Chondrocyte (in vitro differentiated cells): Measurements from ENCODE around the gene TBX1. TPM values are rescaled to one million over a fixed set of nuclear protein-coding genes. Genes with fewer than 3 reads are reported as not detected.
A peak's percentile ranks its signal among the peaks of the same experiment; 100 is the strongest.

Experiments
- DNase-seq: peaks from one replicate; pipeline ENCODE4 v3.0.0; 2021; ENCODE audit warnings: mixed read lengths, low spot score
- H3K27ac Mint-ChIP-seq: one replicate; pipeline ENCODE4 v1.8.0; 2021; ENCODE audit warnings: mild to moderate bottlenecking, moderate library complexity, mixed read lengths; ENCODE audit not compliant: unreplicated experiment
- H3K27me3 Mint-ChIP-seq: 2 replicates; pipeline ENCODE4 v1.8.0; 2021; ENCODE audit warnings: low read depth, mixed read lengths
- H3K36me3 Mint-ChIP-seq: 2 replicates; pipeline ENCODE4 v1.8.0; 2021; ENCODE audit warnings: low read depth, mixed read lengths
- H3K4me1 Mint-ChIP-seq: 2 replicates; pipeline ENCODE4 v1.8.0; 2021; ENCODE audit warnings: low read depth, mild to moderate bottlenecking, mixed read lengths
- H3K4me3 Mint-ChIP-seq: one replicate; pipeline ENCODE4 v1.8.0; 2021; ENCODE audit warnings: mild to moderate bottlenecking, moderate library complexity, mixed read lengths; ENCODE audit not compliant: unreplicated experiment
- H3K9me3 Mint-ChIP-seq: 2 replicates; pipeline ENCODE4 v1.8.0; 2021; ENCODE audit warnings: low read depth, mixed read lengths
- total RNA-seq: library from RNA; stranded (reverse); gene quantifications from 3 replicates; pipeline ENCODE4 v1.2.1, GENCODE V29; 2021
- TF ChIP-seq, protein P1 (sequence below): fragments of 200-600 bp; sonication (generic); IDR thresholded peaks from 2 replicates; pipeline ENCODE4 v1.5.0; 2021; ENCODE audit warnings: antibody characterized with exemption, mild to moderate bottlenecking, moderate library complexity

TBX1 gene
- total RNA-seq, 1 donor from 2014 or later = not detected

DNA sequence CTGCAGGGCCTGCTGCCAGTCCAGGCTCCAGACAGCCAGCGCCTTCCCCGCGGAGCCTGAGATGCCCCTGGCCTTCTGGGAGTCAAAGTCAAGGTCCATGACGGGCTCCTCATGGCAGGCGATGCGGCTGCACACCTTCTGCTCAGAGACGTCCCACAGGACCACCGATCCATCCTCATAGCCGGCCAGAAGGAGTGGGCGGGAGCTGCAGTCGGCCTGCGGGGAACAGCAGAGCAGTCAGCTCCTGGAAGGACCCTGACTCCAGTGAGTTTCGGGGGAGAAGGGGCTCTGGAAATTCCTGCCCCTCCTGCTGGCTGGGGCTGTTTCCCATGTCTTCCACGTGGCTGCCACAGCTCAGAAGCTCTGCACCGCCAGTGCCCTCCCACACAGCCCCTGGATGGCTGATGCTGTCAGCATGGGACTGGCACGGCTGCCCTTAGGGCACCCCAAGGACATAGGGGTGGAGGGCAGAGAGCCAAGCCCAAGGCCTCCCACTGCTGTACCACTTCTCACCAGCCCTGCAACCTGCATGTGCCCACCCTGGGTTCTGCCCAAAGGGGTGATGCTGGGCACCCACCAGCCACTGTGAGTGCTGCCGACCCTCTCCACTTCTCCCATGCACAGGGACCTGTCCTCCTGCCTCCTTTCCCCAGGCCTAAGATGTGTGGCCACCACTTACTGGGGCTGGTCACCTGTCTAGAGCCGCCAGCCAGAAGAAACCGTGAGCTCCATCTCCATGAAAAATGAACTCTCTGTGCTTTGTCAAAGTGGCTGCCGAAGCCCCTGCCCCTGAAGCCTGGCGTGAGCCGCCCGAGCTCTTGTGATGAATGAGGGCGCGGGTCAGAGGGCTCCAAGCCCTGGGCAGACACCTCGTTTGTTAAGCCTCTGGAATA, 41.7 kb downstream of the TBX1 start:
- TF ChIP-seq, protein P1, sequence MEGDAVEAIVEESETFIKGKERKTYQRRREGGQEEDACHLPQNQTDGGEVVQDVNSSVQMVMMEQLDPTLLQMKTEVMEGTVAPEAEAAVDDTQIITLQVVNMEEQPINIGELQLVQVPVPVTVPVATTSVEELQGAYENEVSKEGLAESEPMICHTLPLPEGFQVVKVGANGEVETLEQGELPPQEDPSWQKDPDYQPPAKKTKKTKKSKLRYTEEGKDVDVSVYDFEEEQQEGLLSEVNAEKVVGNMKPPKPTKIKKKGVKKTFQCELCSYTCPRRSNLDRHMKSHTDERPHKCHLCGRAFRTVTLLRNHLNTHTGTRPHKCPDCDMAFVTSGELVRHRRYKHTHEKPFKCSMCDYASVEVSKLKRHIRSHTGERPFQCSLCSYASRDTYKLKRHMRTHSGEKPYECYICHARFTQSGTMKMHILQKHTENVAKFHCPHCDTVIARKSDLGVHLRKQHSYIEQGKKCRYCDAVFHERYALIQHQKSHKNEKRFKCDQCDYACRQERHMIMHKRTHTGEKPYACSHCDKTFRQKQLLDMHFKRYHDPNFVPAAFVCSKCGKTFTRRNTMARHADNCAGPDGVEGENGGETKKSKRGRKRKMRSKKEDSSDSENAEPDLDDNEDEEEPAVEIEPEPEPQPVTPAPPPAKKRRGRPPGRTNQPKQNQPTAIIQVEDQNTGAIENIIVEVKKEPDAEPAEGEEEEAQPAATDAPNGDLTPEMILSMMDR = no peak
- H3K36me3 Mint-ChIP-seq = peaks cover 3% of the 10 kb centered on the region
- H3K4me3 Mint-ChIP-seq = no peak overlapping the region

DNA sequence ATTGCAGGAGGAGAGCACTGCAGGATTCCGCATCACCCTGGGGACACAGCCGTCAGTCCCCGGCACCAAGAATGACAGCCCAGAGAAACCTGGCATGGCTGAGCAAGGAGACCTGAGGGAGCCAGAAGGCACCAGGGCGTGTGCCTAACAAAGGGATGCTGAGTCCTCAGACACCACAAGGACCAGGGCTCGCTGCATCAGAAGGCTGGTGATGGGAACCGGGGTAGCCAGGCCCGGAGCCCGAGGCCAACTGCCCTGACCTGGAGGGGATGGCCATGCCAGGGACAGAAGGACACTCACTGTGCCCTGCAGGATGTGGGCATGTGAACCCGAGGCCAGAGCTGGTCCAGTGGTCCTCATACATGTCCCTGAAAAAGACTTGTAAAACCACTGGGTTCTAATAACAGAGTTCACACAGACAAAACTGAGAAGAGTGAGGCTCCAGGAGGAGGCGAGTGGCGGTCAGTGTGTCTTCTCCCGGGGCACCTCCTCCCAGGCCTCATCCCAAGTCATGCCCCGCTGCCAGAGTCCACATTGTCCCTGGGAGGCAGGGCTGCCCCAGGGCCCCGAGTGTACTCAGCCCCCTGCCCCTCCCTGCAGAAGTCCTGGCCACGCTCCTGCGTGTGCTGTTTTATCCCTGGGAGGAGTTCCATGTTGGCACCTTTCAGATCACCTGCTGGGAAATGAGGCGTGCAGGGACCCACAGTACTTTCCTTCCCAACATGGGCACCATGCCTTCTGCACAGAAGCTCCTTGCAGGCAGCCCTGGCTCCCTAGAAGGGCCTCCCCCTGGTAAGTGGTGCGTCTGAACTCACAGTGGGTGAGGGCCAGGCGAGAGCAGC, 42.5 kb downstream of the TBX1 start:
- peaks cover 19% of the 10 kb centered on the region for H3K4me1 Mint-ChIP-seq
- TF ChIP-seq, protein P1 = no peak
- peak; percentile 56 for DNase-seq
- no peaks in the 10 kb centered on the region for H3K9me3 Mint-ChIP-seq
- H3K4me3 Mint-ChIP-seq = no peak overlapping the region
- no peaks in the 10 kb centered on the region for H3K27me3 Mint-ChIP-seq
- no peak overlapping the region for H3K27ac Mint-ChIP-seq
- peaks cover 4% of the 10 kb centered on the region for H3K36me3 Mint-ChIP-seq

More for the DNA sequence above, 41.7 kb downstream of the TBX1 start:
- Mint-ChIP-seq H3K27me3 (no peaks in the 10 kb centered on the region), H3K4me1 (peaks cover 19% of the 10 kb centered on the region), H3K9me3 (no peaks in the 10 kb centered on the region), H3K27ac (no peak overlapping the region)
- DNase-seq = peak; percentile 76

DNA sequence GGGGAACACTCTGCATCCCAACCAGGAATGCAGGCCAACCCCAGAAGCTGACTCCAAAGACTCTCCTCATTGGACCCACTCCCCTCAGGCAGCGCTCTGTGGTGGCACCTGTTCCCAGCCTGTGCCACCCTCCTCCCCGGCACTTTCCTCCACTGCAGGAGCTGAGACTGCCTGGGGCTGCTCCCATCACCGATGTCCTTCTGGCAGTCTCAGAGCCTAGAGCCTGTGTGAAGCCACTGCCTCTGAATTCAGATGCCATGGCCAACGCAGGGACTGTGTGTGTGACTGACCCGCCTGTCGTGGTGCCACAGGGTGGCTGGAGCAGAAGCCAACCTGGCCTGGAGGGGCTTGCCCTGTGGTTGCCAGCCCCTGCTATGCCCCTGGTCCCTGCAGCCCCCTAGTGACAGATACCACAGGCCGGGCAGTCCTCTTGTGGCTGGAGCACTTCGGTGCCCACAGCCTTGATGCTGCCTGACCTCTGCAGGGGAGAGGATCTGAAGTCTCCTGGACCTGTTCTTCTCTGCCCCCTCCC, 43.2 kb downstream of the TBX1 start:
- H3K9me3 Mint-ChIP-seq = no peaks in the 10 kb centered on the region
- peak; percentile 79 for DNase-seq
- H3K4me1 Mint-ChIP-seq = peaks cover 19% of the 10 kb centered on the region
- TF ChIP-seq, protein P1 = no peak
- no peak overlapping the region for H3K27ac Mint-ChIP-seq
- H3K4me3 Mint-ChIP-seq = no peak overlapping the region
- H3K27me3 Mint-ChIP-seq = no peaks in the 10 kb centered on the region
- peaks cover 6% of the 10 kb centered on the region for H3K36me3 Mint-ChIP-seq

DNA sequence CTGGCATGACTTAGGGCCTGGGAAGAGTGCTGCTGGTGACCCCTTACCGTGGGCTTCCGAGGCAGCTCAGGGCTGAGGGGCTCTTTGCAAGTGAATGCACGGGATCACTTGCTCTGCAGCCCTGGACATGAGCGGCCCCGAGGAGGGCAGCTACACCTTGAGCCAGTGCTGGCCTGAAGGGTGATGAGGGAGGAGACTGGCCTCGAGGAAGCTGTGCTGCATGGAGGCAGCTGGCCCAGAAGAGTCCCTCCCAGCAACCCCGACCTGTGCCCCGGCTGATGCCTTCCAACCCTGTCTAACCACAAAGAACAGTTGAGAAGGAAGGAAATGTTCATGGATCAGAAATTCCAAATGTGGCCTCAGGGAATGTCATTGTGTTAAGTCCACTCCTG, 45.2 kb downstream of the TBX1 start:
- Mint-ChIP-seq H3K9me3 (no peaks in the 10 kb centered on the region), H3K27me3 (no peaks in the 10 kb centered on the region), H3K4me3 (no peak overlapping the region), H3K4me1 (peaks cover 14% of the 10 kb centered on the region), H3K36me3 (peaks cover 6% of the 10 kb centered on the region), H3K27ac (no peak overlapping the region)
- DNase-seq = no peak
- TF ChIP-seq, protein P1 = no peak
